ENCODE results near the gene FADS3.

- no peak for TF ChIP-seq POLR2A (IDR thresholded peaks at IDR 0.05)
- no peak for TF ChIP-seq CTCF (IDR thresholded peaks at IDR 0.05)
Measured at GRCh38 chr11:61886643-61887042, 4.7 kb downstream of the FADS3 start.

Data from Peyer's patch (tissue), 4 donors.